GM23338 (cell line): ENCODE data around the gene INPP5A. TPM values are rescaled to one million over a fixed set of nuclear protein-coding genes. Genes with fewer than 3 reads are reported as not detected.

Experiments used
- ATAC-seq: fragments of 200-7000 bp; cut with Tn5 transposase; 3 replicates; pipeline ENCODE4 v1.9.1; 2020
- DNase-seq: peaks from one replicate; pipeline ENCODE4 v3.0.0-alpha.2; 2015; ENCODE audit warnings: low spot score
- H2AFZ ChIP-seq: fragments of 200-600 bp; sonication (generic); 2 replicates; pipeline ENCODE4 v1.8.0; 2016; ENCODE audit warnings: antibody characterized with exemption, mild to moderate bottlenecking, moderate library complexity
- H3F3A ChIP-seq: fragments of 200-600 bp; sonication (generic); replicated peaks from 2 replicates; pipeline ENCODE4 v1.8.0; 2017; ENCODE audit warnings: antibody characterized with exemption, mixed run types, low read depth
- H3K27ac ChIP-seq: fragments of 200-600 bp; sonication (generic); 2 replicates; pipeline ENCODE4 v1.6.1; 2016; ENCODE audit warnings: low read depth
- H3K27me3 ChIP-seq: fragments of 200-600 bp; sonication (generic); 2 replicates; pipeline ENCODE4 v1.8.0; 2016; ENCODE audit warnings: mild to moderate bottlenecking, mixed run types, moderate library complexity; ENCODE audit not compliant: insufficient read depth
- H3K36me3 ChIP-seq: fragments of 200-600 bp; sonication (generic); 2 replicates; pipeline ENCODE4 v1.8.0; 2016; ENCODE audit warnings: mild to moderate bottlenecking; ENCODE audit not compliant: insufficient read depth
- H3K4me1 ChIP-seq: fragments of 200-600 bp; sonication (generic); 2 replicates; pipeline ENCODE4 v1.8.0; 2016; ENCODE audit warnings: mild to moderate bottlenecking, moderate library complexity; ENCODE audit not compliant: insufficient read depth
- H3K4me2 ChIP-seq: fragments of 200-600 bp; sonication (generic); 2 replicates; pipeline ENCODE4 v1.7.1; 2017; ENCODE audit warnings: mixed run types
- H3K4me3 ChIP-seq: fragments of 200-600 bp; sonication (generic); 2 replicates; pipeline ENCODE4 v1.6.1; 2016; ENCODE audit warnings: mixed run types
- H3K79me2 ChIP-seq: fragments of 200-600 bp; sonication (generic); replicated peaks from 2 replicates; pipeline ENCODE4 v1.8.0; 2017; ENCODE audit warnings: mild to moderate bottlenecking; ENCODE audit not compliant: insufficient read depth
- H3K9me2 ChIP-seq: fragments of 200-600 bp; sonication (generic); 2 replicates; pipeline ENCODE4 v1.8.0; 2017; ENCODE audit not compliant: insufficient read depth
- H4K20me1 ChIP-seq: fragments of 200-600 bp; sonication (generic); replicated peaks from 2 replicates; pipeline ENCODE4 v1.8.0; 2017; ENCODE audit warnings: mild to moderate bottlenecking; ENCODE audit not compliant: insufficient read depth
- H3K27ac Mint-ChIP-seq: 2 replicates; pipeline ENCODE4 v1.8.0; 2020; ENCODE audit warnings: inconsistent platforms, mild to moderate bottlenecking, moderate library complexity, mixed read lengths
- H3K27me3 Mint-ChIP-seq: 3 replicates; pipeline ENCODE4 v1.8.0; 2022; ENCODE audit warnings: low read depth, mild to moderate bottlenecking, moderate library complexity, mixed read lengths, inconsistent platforms; ENCODE audit not compliant: insufficient read depth, poor library complexity
- H3K36me3 Mint-ChIP-seq: 3 replicates; pipeline ENCODE4 v1.8.0; 2021; ENCODE audit warnings: low read depth, mild to moderate bottlenecking, inconsistent platforms, moderate library complexity, mixed read lengths
- H3K4me1 Mint-ChIP-seq: 3 replicates; pipeline ENCODE4 v1.8.0; 2020; ENCODE audit warnings: mild to moderate bottlenecking, inconsistent platforms, mixed read lengths
- H3K4me3 Mint-ChIP-seq: 3 replicates; pipeline ENCODE4 v1.8.0; 2021; ENCODE audit warnings: moderate library complexity, mild to moderate bottlenecking, inconsistent platforms, mixed read lengths
- H3K9me3 Mint-ChIP-seq: 3 replicates; pipeline ENCODE4 v1.8.0; 2020; ENCODE audit warnings: moderate library complexity, mild to moderate bottlenecking, inconsistent platforms, mixed read lengths
- CREB1 ChIP-seq: fragments of 250-450 bp; sonication (Bioruptor Pico); IDR thresholded peaks from 2 replicates; pipeline ENCODE4 v1.5.0; 2020; ENCODE audit warnings: low read depth, mild to moderate bottlenecking, moderate library complexity
- EZH2 ChIP-seq: fragments of 200-600 bp; sonication (generic); IDR thresholded peaks from one replicate; pipeline ENCODE4 v1.8.0; 2017; ENCODE audit warnings: antibody characterized with exemption, mild to moderate bottlenecking, low read depth; ENCODE audit not compliant: unreplicated experiment
- EZH2phosphoT487 ChIP-seq: fragments of 200-600 bp; sonication (generic); IDR thresholded peaks from one replicate; pipeline ENCODE4 v1.8.1; 2018; ENCODE audit warnings: antibody characterized with exemption; ENCODE audit not compliant: unreplicated experiment
- JUNB ChIP-seq: IDR thresholded peaks from one replicate; pipeline ENCODE4 v1.6.1; 2016; ENCODE audit warnings: antibody characterized with exemption; ENCODE audit not compliant: unreplicated experiment
- NANOG ChIP-seq: IDR thresholded peaks from 2 replicates; pipeline ENCODE4 v1.6.1; 2016; ENCODE audit warnings: antibody characterized with exemption, borderline replicate concordance
- POLR2AphosphoS5 ChIP-seq: IDR thresholded peaks from 2 replicates; pipeline ENCODE4 v1.6.1; 2016; ENCODE audit warnings: antibody characterized with exemption, low read depth
- STAT1 ChIP-seq: IDR thresholded peaks from one replicate; pipeline ENCODE4 v1.6.1; 2016; ENCODE audit warnings: antibody characterized with exemption; ENCODE audit not compliant: unreplicated experiment
- ZNF114 ChIP-seq: fragments of 250-450 bp; sonication (Bioruptor Pico); IDR thresholded peaks from 2 replicates; pipeline ENCODE4 v1.5.0; 2020; ENCODE audit warnings: mild to moderate bottlenecking, moderate library complexity
- ZNF331 ChIP-seq: fragments of 250-450 bp; sonication (Bioruptor Pico); IDR thresholded peaks from 2 replicates; pipeline ENCODE4 v1.5.0; 2020; ENCODE audit warnings: low read depth, mild to moderate bottlenecking, moderate library complexity
- polyA plus RNA-seq: library from polyadenylated mRNA; unstranded; fragments of >200 nt; fragmentation: Nextera tagmentation; extraction: Ambion mirVana; gene quantifications from 2 replicates; pipeline ENCODE4 v1.2.1, GENCODE V29; 2016
- total RNA-seq: library from RNA; depleted of rRNA; stranded (reverse); fragments of >200 nt; shearing (Covaris generic); gene quantifications from 2 replicates; pipeline ENCODE4 v1.2.3, GENCODE V29; 2014
- TF ChIP-seq, protein P1 (sequence below): fragments of 250-450 bp; sonication (Bioruptor Pico); IDR thresholded peaks from 2 replicates; pipeline ENCODE4 v1.5.0; 2020; ENCODE audit warnings: mild to moderate bottlenecking, moderate library complexity
- TF ChIP-seq, protein P2 (sequence below): IDR thresholded peaks from one replicate; pipeline ENCODE4 v1.6.1; 2018; ENCODE audit warnings: antibody characterized with exemption; ENCODE audit not compliant: unreplicated experiment
- TF ChIP-seq, protein P3 (sequence below): IDR thresholded peaks from 2 replicates; pipeline ENCODE4 v1.6.1; 2016; ENCODE audit warnings: antibody characterized with exemption
- TF ChIP-seq, protein P4 (sequence below), 2 experiments: fragments of 200-600 bp in 1 of 2; sonication (generic) in 1 of 2; conservative IDR thresholded peaks; 2 replicates each; pipeline versions ENCODE4 v1.5.1 to v1.6.1; 2016 to 2017; ENCODE audit warnings: antibody characterized with exemption in 2 of 2, low read depth in 2 of 2, mild to moderate bottlenecking in 2 of 2, moderate library complexity in 1 of 2

Gene INPP5A
- total and polyA plus RNA-seq, 2 experiments from 2014 or later, result 5.9 to 40.6 TPM

DNA sequence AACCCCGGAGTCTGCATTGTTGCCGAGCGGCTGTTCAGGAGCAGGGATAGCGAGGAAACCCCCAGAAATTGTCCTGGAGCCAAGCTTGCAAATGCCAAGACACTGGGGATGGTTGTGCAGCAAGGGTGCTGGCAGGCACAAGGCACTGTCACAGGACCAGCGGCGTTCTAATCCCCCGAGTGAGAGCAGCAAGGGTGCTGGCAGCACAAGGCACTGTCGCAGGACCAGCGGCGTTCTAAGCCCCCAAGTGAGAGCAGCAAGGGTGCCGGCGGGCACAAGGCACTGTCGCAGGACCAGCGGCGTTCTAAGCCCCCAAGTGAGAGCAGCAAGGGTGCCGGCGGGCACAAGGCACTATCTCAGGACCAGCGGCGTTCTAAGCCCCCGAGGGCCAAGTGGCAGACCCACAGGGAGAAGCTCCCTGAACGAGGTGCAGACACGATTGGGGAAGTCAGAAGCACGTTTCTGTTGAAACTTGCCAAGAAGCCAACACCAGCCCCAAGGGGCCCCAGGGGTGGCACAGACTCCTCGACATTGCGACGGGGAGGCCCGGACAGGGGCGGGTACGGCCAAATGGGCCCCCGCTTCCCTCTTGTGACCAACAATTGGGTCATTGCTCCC, 40.4 kb upstream of the INPP5A start:
- no peak overlapping the region for H3K4me3 Mint-ChIP-seq
- H3K27ac Mint-ChIP-seq, result no peak overlapping the region
- no peak for TF ChIP-seq NANOG
- TF ChIP-seq POLR2AphosphoS5, result no peak
- TF ChIP-seq JUNB, result no peak
- TF ChIP-seq ZNF114 (CRISPR knock-in tag), result no peak
- TF ChIP-seq, protein P1, sequence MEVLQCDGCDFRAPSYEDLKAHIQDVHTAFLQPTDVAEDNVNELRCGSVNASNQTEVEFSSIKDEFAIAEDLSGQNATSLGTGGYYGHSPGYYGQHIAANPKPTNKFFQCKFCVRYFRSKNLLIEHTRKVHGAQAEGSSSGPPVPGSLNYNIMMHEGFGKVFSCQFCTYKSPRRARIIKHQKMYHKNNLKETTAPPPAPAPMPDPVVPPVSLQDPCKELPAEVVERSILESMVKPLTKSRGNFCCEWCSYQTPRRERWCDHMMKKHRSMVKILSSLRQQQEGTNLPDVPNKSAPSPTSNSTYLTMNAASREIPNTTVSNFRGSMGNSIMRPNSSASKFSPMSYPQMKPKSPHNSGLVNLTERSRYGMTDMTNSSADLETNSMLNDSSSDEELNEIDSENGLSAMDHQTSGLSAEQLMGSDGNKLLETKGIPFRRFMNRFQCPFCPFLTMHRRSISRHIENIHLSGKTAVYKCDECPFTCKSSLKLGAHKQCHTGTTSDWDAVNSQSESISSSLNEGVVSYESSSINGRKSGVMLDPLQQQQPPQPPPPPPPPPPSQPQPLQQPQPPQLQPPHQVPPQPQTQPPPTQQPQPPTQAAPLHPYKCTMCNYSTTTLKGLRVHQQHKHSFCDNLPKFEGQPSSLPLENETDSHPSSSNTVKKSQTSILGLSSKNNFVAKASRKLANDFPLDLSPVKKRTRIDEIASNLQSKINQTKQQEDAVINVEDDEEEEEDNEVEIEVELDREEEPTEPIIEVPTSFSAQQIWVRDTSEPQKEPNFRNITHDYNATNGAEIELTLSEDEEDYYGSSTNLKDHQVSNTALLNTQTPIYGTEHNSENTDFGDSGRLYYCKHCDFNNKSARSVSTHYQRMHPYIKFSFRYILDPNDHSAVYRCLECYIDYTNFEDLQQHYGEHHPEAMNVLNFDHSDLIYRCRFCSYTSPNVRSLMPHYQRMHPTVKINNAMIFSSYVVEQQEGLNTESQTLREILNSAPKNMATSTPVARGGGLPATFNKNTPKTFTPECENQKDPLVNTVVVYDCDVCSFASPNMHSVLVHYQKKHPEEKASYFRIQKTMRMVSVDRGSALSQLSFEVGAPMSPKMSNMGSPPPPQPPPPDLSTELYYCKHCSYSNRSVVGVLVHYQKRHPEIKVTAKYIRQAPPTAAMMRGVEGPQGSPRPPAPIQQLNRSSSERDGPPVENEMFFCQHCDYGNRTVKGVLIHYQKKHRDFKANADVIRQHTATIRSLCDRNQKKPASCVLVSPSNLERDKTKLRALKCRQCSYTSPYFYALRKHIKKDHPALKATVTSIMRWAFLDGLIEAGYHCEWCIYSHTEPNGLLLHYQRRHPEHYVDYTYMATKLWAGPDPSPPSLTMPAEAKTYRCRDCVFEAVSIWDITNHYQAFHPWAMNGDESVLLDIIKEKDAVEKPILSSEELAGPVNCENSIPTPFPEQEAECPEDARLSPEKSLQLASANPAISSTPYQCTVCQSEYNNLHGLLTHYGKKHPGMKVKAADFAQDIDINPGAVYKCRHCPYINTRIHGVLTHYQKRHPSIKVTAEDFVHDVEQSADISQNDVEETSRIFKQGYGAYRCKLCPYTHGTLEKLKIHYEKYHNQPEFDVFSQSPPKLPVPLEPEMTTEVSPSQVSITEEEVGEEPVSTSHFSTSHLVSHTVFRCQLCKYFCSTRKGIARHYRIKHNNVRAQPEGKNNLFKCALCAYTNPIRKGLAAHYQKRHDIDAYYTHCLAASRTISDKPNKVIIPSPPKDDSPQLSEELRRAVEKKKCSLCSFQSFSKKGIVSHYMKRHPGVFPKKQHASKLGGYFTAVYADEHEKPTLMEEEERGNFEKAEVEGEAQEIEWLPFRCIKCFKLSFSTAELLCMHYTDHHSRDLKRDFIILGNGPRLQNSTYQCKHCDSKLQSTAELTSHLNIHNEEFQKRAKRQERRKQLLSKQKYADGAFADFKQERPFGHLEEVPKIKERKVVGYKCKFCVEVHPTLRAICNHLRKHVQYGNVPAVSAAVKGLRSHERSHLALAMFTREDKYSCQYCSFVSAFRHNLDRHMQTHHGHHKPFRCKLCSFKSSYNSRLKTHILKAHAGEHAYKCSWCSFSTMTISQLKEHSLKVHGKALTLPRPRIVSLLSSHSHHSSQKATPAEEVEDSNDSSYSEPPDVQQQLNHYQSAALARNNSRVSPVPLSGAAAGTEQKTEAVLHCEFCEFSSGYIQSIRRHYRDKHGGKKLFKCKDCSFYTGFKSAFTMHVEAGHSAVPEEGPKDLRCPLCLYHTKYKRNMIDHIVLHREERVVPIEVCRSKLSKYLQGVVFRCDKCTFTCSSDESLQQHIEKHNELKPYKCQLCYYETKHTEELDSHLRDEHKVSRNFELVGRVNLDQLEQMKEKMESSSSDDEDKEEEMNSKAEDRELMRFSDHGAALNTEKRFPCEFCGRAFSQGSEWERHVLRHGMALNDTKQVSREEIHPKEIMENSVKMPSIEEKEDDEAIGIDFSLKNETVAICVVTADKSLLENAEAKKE (CRISPR knock-in tag), result no peak
- TF ChIP-seq, protein P2, sequence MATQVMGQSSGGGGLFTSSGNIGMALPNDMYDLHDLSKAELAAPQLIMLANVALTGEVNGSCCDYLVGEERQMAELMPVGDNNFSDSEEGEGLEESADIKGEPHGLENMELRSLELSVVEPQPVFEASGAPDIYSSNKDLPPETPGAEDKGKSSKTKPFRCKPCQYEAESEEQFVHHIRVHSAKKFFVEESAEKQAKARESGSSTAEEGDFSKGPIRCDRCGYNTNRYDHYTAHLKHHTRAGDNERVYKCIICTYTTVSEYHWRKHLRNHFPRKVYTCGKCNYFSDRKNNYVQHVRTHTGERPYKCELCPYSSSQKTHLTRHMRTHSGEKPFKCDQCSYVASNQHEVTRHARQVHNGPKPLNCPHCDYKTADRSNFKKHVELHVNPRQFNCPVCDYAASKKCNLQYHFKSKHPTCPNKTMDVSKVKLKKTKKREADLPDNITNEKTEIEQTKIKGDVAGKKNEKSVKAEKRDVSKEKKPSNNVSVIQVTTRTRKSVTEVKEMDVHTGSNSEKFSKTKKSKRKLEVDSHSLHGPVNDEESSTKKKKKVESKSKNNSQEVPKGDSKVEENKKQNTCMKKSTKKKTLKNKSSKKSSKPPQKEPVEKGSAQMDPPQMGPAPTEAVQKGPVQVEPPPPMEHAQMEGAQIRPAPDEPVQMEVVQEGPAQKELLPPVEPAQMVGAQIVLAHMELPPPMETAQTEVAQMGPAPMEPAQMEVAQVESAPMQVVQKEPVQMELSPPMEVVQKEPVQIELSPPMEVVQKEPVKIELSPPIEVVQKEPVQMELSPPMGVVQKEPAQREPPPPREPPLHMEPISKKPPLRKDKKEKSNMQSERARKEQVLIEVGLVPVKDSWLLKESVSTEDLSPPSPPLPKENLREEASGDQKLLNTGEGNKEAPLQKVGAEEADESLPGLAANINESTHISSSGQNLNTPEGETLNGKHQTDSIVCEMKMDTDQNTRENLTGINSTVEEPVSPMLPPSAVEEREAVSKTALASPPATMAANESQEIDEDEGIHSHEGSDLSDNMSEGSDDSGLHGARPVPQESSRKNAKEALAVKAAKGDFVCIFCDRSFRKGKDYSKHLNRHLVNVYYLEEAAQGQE, result no peak
- no peak for TF ChIP-seq EZH2
- TF ChIP-seq, protein P3, sequence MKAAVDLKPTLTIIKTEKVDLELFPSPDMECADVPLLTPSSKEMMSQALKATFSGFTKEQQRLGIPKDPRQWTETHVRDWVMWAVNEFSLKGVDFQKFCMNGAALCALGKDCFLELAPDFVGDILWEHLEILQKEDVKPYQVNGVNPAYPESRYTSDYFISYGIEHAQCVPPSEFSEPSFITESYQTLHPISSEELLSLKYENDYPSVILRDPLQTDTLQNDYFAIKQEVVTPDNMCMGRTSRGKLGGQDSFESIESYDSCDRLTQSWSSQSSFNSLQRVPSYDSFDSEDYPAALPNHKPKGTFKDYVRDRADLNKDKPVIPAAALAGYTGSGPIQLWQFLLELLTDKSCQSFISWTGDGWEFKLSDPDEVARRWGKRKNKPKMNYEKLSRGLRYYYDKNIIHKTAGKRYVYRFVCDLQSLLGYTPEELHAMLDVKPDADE, result no peak
- TF ChIP-seq EZH2phosphoT487, result no peak
- TF ChIP-seq, protein P4, sequence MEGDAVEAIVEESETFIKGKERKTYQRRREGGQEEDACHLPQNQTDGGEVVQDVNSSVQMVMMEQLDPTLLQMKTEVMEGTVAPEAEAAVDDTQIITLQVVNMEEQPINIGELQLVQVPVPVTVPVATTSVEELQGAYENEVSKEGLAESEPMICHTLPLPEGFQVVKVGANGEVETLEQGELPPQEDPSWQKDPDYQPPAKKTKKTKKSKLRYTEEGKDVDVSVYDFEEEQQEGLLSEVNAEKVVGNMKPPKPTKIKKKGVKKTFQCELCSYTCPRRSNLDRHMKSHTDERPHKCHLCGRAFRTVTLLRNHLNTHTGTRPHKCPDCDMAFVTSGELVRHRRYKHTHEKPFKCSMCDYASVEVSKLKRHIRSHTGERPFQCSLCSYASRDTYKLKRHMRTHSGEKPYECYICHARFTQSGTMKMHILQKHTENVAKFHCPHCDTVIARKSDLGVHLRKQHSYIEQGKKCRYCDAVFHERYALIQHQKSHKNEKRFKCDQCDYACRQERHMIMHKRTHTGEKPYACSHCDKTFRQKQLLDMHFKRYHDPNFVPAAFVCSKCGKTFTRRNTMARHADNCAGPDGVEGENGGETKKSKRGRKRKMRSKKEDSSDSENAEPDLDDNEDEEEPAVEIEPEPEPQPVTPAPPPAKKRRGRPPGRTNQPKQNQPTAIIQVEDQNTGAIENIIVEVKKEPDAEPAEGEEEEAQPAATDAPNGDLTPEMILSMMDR (conservative IDR thresholded peaks at IDR 0.05; ENCODE audit: low read depth in 2 of 2), result no peak
- TF ChIP-seq STAT1, result no peak
- TF ChIP-seq ZNF331 (CRISPR knock-in tag), result no peak
- TF ChIP-seq CREB1 (CRISPR knock-in tag), result no peak
- H3F3A ChIP-seq, result no peaks in the 10 kb centered on the region
- H3K27ac ChIP-seq, result no peak overlapping the region
- H3K36me3 Mint-ChIP-seq, result no peaks in the 10 kb centered on the region
- H3K4me1 Mint-ChIP-seq, result no peaks in the 10 kb centered on the region
- no peaks in the 10 kb centered on the region for H3K9me2 ChIP-seq
- H3K36me3 ChIP-seq, result no peaks in the 10 kb centered on the region
- no peak for DNase-seq
- H4K20me1 ChIP-seq, result no peaks in the 10 kb centered on the region
- H3K4me3 ChIP-seq, result no peak overlapping the region
- no peaks in the 10 kb centered on the region for H3K9me3 Mint-ChIP-seq
- H3K79me2 ChIP-seq, result no peaks in the 10 kb centered on the region
- ATAC-seq, result no peak
- H2AFZ ChIP-seq, result no peak overlapping the region
- no peak overlapping the region for H3K4me2 ChIP-seq
- no peaks in the 10 kb centered on the region for H3K4me1 ChIP-seq
- no peaks in the 10 kb centered on the region for H3K27me3 ChIP-seq
- H3K27me3 Mint-ChIP-seq, result peaks cover 13% of the 10 kb centered on the region
